GM21786 (cell line): ENCODE data around the gene CDC45.
"Not testable (repeated sequence)": the region's sequence is repeated elsewhere in the genome, so short reads cannot be mapped to it uniquely, and the experiment has no call there.

ENCODE experiments used
- ATAC-seq: cut with Tn5 transposase; IDR thresholded peaks from one replicate; pipeline ENCODE4 v1.9.1; 2021; ENCODE audit not compliant: unreplicated experiment

The CDC45 gene, protein sequence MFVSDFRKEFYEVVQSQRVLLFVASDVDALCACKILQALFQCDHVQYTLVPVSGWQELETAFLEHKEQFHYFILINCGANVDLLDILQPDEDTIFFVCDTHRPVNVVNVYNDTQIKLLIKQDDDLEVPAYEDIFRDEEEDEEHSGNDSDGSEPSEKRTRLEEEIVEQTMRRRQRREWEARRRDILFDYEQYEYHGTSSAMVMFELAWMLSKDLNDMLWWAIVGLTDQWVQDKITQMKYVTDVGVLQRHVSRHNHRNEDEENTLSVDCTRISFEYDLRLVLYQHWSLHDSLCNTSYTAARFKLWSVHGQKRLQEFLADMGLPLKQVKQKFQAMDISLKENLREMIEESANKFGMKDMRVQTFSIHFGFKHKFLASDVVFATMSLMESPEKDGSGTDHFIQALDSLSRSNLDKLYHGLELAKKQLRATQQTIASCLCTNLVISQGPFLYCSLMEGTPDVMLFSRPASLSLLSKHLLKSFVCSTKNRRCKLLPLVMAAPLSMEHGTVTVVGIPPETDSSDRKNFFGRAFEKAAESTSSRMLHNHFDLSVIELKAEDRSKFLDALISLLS

GRCh38 chr22:19479355-19480172, at the start of gene CDC45:
CDC45 (plus strand) TSS chr22:19479920; CDS start chr22:19479969, 49 bp downstream.
- peak; percentile 90 for ATAC-seq

- no peak for ATAC-seq
Observed at GRCh38 chr22:19429950-19430889, 49.5 kb upstream of the CDC45 start.

DNA sequence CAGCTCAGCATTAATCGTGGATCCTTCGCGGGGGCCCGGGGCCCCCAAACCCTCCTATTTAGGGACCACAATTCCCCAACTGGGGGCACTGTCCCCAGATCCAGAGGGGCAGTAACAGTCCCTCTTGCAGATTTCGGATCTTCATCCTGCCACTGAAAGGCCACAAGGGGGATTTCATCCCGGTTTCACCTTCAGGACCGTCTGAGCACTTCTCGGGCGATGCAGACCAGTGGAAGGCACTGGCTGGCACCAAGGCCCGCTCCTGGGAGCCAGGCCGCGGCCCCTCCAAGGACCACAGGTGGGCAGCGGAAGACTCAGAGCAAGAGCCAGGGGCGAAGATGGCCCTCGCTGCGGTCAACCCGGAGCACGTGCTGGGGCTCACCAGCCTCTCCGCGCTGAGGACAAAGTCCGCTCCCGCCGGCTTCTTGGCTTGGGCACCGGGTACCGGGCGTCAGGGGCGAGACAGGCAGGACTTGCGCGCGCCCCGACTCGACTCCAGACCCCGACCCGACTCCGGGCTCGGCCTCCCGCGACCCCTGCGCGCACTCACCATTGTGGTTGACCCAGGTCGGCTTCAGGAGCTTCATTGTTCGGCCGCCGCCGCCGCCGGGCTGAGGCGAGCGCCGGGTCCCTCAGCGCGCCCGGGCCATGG, 48.7 kb upstream of the CDC45 start:
- peak; percentile 3 for ATAC-seq

- ATAC-seq: peak; percentile 37
Observed at GRCh38 chr22:19431649-19432132, 48.0 kb upstream of the CDC45 start, which contains the start of gene HIRA. HIRA (minus strand) TSS chr22:19431733; CDS start chr22:19431476, 257 bp downstream.

- ATAC-seq: peak; percentile 71
Observed at GRCh38 chr22:19432133-19432851, 47.4 kb upstream of the CDC45 start, which contains the start of gene MRPL40. MRPL40 (plus strand) TSS chr22:19432545; CDS start chr22:19432555, 10 bp downstream.

DNA sequence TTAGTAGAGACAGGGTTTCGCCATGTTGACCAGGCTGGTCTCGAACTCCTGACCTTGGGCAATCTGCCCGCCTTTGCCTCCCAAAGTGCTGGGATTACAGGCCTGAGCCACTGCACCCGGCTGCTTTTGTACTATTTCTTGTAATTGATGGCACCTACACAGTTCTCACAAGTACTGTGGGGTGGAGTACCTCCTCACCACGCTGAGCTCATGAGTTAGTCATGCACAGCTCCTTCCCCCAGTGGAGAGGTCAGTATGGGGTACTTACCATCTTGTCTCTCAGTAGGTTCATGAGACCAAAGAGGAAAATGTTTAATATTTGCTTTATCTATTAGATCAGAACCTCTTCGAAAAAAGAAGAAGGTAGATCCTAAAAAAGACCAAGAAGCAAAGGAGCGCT, 45.3 kb upstream of the CDC45 start:
- ATAC-seq: no peak

GRCh38 chr22:19434829-19435580, 44.7 kb upstream of the CDC45 start:
- ATAC-seq: no peak

GRCh38 chr22:19436444-19437161, 43.1 kb upstream of the CDC45 start:
- not testable (repeated sequence) for ATAC-seq

DNA sequence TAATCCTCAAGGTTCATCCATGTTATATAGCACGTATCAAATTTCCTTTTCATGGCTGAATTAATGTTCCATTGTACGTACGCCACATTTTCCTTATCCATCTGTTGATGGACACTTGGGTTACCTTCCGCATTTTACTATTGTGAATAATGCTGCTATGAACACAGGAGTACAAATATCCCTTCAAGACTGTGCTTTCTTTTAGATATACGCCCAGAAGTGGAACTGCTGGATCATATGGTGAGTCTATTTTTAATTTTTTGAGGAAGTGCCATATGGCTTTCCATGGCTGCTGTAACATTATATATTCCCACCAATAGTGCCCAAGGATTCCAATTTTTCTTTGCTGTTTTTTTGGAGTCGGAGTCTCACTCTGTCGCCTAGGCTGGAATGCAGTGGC, 41.4 kb upstream of the CDC45 start:
- ATAC-seq: no peak

DNA sequence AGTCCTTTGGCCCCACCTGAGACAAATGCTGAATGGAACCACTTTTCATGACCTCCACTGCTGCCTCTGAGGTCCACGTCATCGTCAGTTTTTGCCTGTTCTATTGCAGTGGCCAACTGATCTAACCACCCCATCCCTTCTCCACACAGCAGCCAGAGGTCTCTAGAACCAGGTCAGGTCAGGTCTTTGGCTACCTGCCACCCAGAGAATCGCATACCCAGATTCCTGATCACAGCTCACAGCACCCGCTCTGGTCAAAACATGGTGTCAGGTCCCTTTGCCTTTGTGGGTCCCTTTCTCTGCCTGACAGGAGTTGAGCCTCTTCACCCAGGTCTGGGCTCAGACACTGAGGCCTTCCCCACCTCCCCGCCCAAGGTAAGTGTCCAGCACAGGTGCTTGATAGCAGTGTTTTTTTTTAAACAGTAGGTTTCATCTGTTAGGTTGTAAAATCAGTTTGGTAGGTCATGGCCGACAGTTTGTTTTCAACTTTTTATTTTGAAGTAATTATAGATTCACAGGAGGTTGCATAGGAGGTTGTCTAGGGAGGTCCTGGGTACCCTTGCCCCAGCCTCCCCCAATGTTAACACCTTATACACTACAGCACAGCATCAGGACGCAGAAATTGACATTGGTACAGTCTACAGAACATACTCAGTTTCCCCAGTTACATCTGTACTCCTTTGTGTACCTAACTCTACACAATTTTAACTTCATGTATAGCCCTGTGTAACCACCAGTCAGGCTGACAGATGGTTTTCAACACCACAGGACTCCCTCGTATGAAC, 39.1 kb upstream of the CDC45 start:
- ATAC-seq: no peak

- ATAC-seq: no peak
Observed at GRCh38 chr22:19442166-19442565, 37.6 kb upstream of the CDC45 start.

DNA sequence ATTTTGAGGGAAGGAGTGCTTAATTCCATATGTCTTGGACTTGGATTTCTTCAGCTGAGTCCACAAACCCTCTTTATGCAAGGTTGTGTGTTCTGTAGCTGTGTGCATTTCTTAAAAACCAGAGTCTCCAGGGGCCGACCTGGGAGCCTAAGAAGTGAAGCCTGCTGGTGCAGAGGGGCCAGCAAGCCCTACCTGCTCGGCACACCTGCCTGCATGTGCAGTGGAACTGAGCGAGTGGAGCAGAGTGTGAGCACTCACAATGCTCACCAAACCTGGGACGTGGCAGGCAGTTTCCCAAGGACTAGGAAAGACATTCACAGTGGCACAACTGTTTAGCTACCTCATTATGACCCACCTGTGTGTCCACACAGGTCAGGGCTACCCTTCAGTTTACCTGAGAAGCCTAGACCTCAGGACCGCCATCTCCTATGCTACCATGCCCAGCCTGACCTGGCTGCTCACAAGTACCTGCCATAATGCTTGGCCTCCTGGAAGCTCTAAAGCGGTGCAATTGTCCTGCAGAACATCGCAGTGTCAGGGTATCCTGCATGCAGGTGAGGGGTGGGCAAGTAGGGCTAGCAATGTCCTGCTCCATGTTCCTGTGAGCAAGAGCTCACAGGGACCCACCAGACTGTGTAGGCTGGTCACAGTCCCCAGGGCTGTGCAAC, 36.0 kb upstream of the CDC45 start:
- ATAC-seq: no peak

DNA sequence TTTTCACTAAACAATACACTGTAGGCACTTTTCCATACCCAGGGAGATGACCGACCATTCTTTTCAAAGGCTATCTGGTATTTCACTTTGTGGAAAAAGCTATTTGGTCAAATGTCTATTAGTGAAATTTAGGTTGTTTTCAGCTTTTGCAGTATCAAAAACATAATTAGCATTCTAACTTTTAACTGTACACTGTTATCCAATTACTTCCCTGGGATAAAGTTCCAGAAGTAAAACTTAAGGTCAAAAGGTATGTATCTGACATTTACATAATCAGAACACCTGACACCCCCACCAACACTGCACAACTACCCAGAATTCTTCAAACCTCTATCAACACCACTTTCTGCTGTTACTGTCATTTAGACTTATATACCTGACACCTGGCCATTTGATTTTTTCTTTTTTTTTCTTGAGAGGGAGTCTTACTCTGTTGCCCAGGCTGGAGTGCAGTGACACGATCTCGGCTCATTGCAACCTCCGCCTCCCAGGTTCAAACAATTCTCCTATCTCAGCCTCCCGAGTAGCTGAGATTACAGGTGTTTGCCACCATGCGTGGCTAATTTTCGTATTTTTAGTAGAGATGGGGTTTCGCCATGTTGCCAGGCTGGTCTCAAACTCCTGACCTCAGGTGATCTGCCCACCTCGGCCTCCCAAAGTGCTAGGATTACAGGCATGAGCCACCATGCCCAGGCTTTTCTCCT, 34.3 kb upstream of the CDC45 start:
- ATAC-seq: not testable (repeated sequence)

GRCh38 chr22:19446603-19447329, 33.0 kb upstream of the CDC45 start:
- ATAC-seq: no peak
